ENCODE data around the gene PCSK9.
"Not testable (repeated sequence)": the region's sequence is repeated elsewhere in the genome, so short reads cannot be mapped to it uniquely, and the experiment has no call there.

DNA sequence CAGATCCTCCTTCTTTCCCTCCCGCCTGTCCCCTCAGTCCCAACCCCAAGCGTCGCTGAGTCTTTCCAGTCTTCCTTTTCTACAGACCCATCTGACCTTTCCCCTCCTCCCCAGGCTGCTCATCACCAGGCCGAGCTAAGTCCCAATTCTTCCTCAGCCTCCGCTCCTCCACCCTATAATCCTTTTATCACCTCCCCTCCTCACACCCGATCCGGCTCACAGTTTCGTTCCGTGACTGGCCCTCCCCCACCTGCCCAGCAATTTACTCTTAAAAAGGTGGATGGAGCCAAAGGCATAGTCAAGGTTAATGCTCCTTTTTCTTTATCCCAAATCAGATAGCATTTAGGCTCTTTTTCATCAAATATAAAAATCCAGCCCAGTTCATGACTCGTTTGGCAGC is 15.2 kb upstream of the PCSK9 start:
- not testable (repeated sequence) for TF ChIP-seq CTCF (conservative IDR thresholded peaks at IDR 0.05); ZFX (IDR thresholded peaks at IDR 0.05)
